SK-N-SH treated with all-trans-retinoic acid at 6 μM for 48 hours (cell line): ENCODE results near the gene HDAC4.

Experiments used
- BACH2 ChIP-seq: fragments of 250-450 bp; sonication (Bioruptor Pico); IDR thresholded peaks from 2 replicates; pipeline ENCODE4 v1.9.0; 2021; ENCODE audit warnings: mild to moderate bottlenecking, borderline replicate concordance
- CREB5 ChIP-seq: fragments of 250-450 bp; sonication (Bioruptor Pico); IDR thresholded peaks from 2 replicates; pipeline ENCODE4 v1.5.1; 2020; ENCODE audit warnings: low read depth, mild to moderate bottlenecking, moderate library complexity
- ESRRG ChIP-seq: fragments of 250-450 bp; sonication (Bioruptor Pico); IDR thresholded peaks from 2 replicates; pipeline ENCODE4 v1.6.1; 2021; ENCODE audit warnings: mild to moderate bottlenecking
- GLIS3 ChIP-seq: fragments of 250-450 bp; sonication (Bioruptor Pico); IDR thresholded peaks from 2 replicates; pipeline ENCODE4 v1.5.0; 2020; ENCODE audit warnings: mild to moderate bottlenecking, moderate library complexity
- PATZ1 ChIP-seq: fragments of 250-450 bp; sonication (Bioruptor Pico); IDR thresholded peaks from 2 replicates; pipeline ENCODE4 v1.8.0; 2020; ENCODE audit warnings: mild to moderate bottlenecking, moderate library complexity, borderline replicate concordance
- RARB ChIP-seq: fragments of 250-450 bp; sonication (Bioruptor Pico); IDR thresholded peaks from 2 replicates; pipeline ENCODE4 v1.8.0; 2021; ENCODE audit warnings: mild to moderate bottlenecking, moderate library complexity
- TCF4 ChIP-seq: fragments of 250-450 bp; sonication (Bioruptor Pico); IDR thresholded peaks from 2 replicates; pipeline ENCODE4 v1.8.0; 2021; ENCODE audit warnings: mild to moderate bottlenecking, moderate library complexity, borderline replicate concordance
- ZC3H10 ChIP-seq: fragments of 250-450 bp; sonication (Bioruptor Pico); IDR thresholded peaks from 2 replicates; pipeline ENCODE4 v1.5.1; 2021; ENCODE audit warnings: mild to moderate bottlenecking, moderate library complexity

GRCh38 chr2:239312081-239312511 is 88.7 kb downstream of the HDAC4 start:
- no peak for TF ChIP-seq BACH2
- TF ChIP-seq ZC3H10 (CRISPR knock-in tag): no peak
- TF ChIP-seq CREB5: no peak
- no peak for TF ChIP-seq RARB (CRISPR knock-in tag)
- TF ChIP-seq ESRRG: no peak
- no peak for TF ChIP-seq TCF4 (CRISPR knock-in tag)
- no peak for TF ChIP-seq GLIS3 (CRISPR knock-in tag)
- TF ChIP-seq PATZ1: no peak
